Esophagus mucosa (tissue), 1 donor: ENCODE results near the gene IRGC. TPM values are rescaled to one million over a fixed set of nuclear protein-coding genes. Genes with fewer than 3 reads are reported as not detected.
"Not testable (repeated sequence)": the region's sequence is repeated elsewhere in the genome, so short reads cannot be mapped to it uniquely, and the experiment has no call there.

Experiments used
- ATAC-seq: fragments of 200-7000 bp; cut with Tn5 transposase; one replicate; pipeline ENCODE4 v1.9.1; 2020
- total RNA-seq: library from RNA; stranded (reverse); gene quantifications from one replicate; pipeline ENCODE4 v1.2.4, GENCODE V29; 2023
- donor health status: DM: yes; HTN: yes; CAD: no.

IRGC gene, protein sequence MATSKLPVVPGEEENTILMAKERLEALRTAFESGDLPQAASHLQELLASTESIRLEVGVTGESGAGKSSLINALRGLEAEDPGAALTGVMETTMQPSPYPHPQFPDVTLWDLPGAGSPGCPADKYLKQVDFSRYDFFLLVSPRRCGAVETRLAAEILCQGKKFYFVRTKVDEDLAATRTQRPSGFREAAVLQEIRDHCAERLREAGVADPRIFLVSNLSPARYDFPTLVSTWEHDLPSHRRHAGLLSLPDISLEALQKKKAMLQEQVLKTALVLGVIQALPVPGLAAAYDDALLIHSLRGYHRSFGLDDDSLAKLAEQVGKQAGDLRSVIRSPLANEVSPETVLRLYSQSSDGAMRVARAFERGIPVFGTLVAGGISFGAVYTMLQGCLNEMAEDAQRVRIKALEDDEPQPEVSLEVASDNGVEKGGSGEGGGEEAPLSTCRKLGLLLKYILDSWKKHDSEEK
- not detected for total RNA-seq

- no peak for ATAC-seq
These were observed at the start of gene IRGC for GRCh38 chr19:43715776-43716175. Gene IRGC (plus strand): TSS chr19:43716076. CDS start chr19:43718559, 2,483 bp downstream.

- no peak for ATAC-seq
These were observed 48.6 kb upstream of the IRGC start for GRCh38 chr19:43667126-43667875.

DNA sequence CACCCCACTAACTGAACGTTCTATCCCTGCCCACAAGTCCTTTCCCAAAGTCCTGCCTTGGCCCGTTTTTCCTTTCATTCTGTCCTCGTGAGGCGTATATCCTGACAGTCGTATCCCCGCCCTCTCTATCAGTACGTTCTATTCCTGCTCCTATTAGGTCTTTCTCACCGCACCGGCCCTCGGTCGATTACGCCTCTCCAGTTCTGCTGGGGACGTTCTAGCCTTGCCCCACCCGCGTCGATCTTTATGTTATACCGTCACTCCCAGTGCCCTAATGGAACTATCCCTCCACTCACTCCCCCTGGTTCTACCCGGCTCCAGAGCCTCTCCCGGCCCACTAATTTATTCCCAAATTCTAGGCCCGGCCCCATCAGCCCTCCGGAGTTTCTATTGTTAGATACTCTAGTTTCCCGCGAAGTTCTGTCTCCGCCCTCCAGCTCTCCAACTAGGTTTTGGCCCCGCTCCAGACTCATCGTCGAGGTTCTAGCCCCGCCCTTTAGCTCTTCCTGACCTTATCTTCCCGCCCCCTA lies 47.9 kb upstream of the IRGC start:
- ATAC-seq, result peak; percentile 11

DNA sequence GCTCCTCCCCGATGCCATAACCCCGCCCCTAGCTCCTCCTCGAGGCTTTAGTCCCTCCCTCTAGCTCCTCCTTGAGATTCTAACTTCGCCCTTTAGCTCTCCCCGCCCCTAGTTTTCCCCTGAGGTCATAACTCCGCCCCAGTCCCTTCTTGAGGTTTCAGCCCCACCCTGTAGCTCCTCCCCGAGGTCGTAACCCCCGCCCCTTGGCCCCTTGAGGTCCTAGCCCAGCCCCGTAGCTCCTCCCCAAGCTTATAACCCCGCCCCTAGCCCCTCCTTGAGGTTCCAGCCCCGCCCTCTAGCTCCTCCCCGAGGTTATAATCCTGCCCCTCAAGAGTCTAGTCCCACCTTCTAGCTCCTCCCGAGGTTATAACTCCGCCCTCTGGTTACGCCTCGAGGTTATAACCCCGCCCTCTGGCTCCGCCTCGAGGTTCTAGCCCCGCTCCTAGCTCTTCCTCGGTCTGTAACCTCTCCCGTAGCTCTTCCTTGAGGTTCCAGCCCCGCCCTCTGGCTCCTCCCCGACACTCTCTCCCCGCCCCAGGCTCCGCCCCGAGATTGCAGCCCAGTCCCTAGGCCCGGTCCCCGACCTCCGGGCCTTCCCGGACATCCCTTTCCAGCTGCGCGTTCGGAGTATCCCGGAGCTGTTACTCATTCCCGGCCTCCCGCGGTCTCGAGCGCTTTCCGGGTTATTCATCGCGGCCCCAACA lies 47.3 kb upstream of the IRGC start:
- peak; percentile 94 for ATAC-seq

DNA sequence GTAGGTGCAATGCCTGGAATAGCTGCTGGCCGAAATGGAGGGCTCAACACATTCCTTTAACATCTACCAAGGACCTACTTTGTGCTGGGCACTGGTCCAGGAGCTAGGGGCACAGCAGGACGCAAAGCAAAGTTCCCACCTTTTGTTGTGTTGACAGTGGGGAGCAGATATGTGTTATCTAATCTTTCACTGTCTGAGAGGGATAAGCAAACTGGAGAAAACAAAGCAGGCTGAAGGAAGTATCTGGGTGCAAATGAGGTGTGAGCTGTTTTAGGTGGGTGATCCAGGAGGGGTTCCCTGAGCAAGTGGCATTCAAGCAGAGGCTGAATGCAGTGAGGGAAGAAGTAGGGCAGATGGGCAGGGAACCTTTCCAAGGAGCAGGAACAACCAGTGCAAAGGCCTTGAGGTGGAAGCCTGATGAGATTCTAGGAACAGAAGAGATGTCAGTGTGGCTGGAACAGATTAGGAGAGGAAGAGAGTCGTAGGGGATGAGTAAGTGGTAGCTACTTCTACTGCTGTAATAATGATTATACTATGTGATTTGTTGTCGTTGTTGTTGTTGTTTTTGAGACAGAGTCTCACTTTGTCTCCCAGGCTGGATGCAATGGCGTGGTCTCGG lies 43.7 kb upstream of the IRGC start:
- no peak for ATAC-seq

GRCh38 chr19:43673637-43674036 lies 42.2 kb upstream of the IRGC start:
- ATAC-seq, result no peak

- ATAC-seq, result no peak
These were observed 41.7 kb upstream of the IRGC start for GRCh38 chr19:43674183-43674582.

DNA sequence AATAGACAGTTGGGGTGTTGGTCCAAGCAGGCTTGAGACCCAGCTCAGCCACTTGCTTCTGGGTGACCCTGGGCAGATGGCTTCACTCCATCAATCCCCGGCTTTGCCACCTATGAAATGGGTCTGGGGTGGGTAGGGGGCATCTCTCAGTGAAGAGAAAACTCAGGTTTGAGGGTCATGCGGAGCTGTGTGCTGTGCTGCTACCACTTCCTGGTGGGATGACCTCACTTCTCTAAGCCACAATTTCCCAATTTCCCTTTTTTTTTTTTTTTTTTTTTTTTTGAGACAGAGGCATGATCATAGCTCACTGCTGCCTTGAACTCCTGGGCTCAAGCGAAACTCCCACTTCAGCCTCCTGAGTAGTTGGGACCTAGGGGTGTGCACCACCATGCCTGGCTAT lies 41.3 kb upstream of the IRGC start:
- ATAC-seq, result no peak

GRCh38 chr19:43675269-43675879 lies 40.5 kb upstream of the IRGC start:
- peak; percentile 94 for ATAC-seq

GRCh38 chr19:43675906-43676305 lies 40.0 kb upstream of the IRGC start:
- ATAC-seq, result peak; percentile 1

GRCh38 chr19:43678512-43679261 lies 37.2 kb upstream of the IRGC start:
- no peak for ATAC-seq

DNA sequence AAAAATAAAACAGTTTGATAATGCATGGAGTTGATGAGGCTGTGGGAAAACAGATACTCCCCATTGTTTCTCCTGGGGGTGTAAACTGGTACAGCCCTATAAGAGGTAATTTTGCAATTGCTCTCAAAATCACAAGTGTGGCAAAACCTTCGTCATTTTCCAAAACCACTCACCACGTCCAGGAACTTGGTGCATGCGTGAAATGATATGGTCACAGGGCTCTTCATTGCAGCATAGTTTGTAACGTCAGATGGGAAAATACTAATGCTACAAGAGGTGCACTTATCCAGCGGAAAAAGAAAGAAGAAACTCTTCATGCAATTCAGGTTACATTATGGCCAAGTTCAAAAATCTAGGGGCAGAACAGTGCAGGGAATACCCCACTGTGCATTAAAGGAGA lies 34.1 kb upstream of the IRGC start:
- no peak for ATAC-seq

DNA sequence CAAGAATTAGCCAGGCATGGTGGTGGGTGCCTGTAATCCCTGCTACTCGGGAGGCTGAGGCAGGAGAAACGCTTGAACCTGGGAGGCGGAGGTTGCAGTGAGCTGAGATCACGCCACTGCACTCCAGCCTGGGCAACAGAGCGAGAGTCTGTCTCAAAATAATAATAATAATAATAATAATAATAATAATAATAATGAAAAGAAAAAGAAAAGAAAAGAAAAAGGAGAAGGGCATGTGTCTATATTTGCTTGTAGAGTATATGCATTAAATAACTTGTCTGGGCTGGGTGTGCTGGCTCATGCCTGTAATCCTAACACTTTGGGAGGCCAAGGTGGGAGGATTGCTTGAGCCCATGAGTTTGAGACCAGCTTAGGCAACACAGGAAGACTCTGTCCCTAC lies 33.6 kb upstream of the IRGC start:
- not testable (repeated sequence) for ATAC-seq

DNA sequence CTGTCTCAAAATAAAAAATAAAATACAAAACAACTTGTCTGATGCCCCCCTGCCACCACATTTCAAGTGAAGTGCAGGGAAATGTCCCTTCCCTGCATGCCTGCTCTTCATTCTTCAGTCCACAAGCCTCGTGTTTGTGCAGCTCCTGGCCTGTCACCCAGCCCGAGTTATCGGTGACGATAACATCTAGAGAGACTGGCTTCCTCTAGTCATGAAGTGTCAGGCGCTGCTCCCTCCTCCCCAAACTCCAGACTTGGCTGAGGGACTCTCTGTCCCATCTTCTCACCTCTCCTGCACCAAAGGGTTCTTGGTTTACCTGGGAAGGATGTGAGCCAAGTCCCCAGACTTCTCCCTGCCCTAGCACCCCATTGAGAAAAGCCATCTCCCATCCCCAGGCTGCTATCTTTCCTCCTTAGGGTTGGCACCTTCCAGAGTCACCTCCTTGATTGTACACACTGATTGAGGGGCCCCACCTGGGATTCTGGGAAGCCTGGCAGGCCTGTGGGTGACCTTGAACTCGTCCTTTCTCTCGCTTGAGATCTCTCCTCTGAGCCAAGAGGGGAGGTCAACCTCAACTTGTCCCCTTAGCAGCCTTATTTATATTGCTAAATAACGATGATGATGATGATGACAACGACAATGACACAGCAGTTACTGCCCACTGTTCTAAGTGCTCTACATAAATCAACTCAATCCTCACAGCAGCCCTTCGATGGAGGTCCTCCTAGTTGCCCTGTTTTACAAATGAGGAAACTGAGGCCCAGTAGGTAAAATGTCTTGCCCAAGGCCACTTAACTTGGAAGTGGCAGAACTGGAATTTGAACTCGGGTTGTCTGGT lies 32.8 kb upstream of the IRGC start:
- no peak for ATAC-seq

GRCh38 chr19:43683905-43684304 lies 32.0 kb upstream of the IRGC start:
- ATAC-seq, result no peak

GRCh38 chr19:43684326-43684725 lies 31.6 kb upstream of the IRGC start:
- no peak for ATAC-seq

DNA sequence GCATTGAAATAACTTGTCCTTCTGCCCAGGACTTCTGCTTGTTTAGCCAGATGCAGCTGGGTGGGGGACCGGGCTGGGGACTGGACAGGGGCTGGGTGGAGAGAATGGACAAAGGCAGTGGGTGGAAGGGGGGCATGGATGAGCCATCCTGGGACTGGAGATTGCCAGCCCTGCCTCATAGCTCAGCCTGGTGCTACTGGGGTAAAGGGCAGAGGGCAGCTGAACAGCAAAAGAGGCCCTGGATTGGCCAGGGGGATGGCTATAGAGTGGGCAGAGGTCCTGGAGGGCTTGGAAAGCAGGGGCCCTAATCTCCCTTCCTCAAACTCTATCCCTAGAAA lies 28.2 kb upstream of the IRGC start:
- ATAC-seq, result peak; percentile 19

GRCh38 chr19:43688059-43688701 lies 27.7 kb upstream of the IRGC start:
- no peak for ATAC-seq

- ATAC-seq, result no peak
These were observed 25.4 kb upstream of the IRGC start for GRCh38 chr19:43690444-43690843.

DNA sequence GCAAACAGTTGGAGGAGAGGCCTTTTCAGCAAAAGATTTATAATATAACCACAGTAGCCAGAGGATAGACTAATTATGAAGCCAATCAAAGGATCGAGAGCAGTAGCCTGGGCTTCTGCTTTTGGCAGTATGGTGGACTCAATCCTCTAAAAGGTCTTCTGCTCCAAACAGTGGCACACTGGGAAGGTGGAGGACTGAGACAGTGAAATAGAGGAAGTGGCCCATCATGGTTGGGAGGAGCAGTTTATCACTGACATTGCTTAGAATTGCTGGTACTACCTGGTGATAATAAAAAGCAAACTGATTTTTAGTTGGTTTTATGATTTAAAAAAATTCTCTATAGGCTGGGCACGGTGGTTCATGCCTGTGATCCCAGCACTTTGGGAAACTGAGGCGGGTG lies 25.0 kb upstream of the IRGC start:
- ATAC-seq, result no peak
